Esophagus (tissue), 2 donors: ENCODE results near the gene NVL. TPM values are rescaled to one million over a fixed set of nuclear protein-coding genes. Genes with fewer than 3 reads are reported as not detected.
"Not testable (repeated sequence)": the region's sequence is repeated elsewhere in the genome, so short reads cannot be mapped to it uniquely, and the experiment has no call there.

Experiments
- H3K27ac ChIP-seq, 2 donors: one replicate each; pipeline ENCODE4 v1.5.1; 2013; ENCODE audit warnings: low read depth in 2 of 2, mild to moderate bottlenecking in 2 of 2, inconsistent platforms in 1 of 2, low read length in 1 of 2, moderate library complexity in 1 of 2
- H3K27me3 ChIP-seq, 2 donors: one replicate each; pipeline ENCODE4 v1.6.1; 2013; ENCODE audit warnings: low read length in 2 of 2, control low read depth in 1 of 2, mild to moderate bottlenecking in 1 of 2; ENCODE audit not compliant: insufficient read depth in 2 of 2, control insufficient read depth in 1 of 2
- H3K36me3 ChIP-seq, 2 donors: one replicate each; pipeline ENCODE4 v1.6.1; 2013; ENCODE audit warnings: low read length in 1 of 2; ENCODE audit not compliant: control insufficient read depth in 2 of 2, insufficient read depth in 2 of 2
- H3K4me1 ChIP-seq, 2 donors: one replicate each; pipeline ENCODE4 v1.6.1; 2013; ENCODE audit warnings: low read length in 1 of 2; ENCODE audit not compliant: control insufficient read depth in 2 of 2, insufficient read depth in 2 of 2
- H3K4me3 ChIP-seq, 2 donors: one replicate each; pipeline ENCODE4 v1.5.1; 2013; ENCODE audit warnings: low read length in 2 of 2, mild to moderate bottlenecking in 2 of 2, low read depth in 1 of 2, moderate library complexity in 1 of 2
- H3K9me3 ChIP-seq, 2 donors: one replicate each; pipeline ENCODE4 v1.6.1; 2013; ENCODE audit warnings: mild to moderate bottlenecking in 2 of 2, low read depth in 1 of 2, low read length in 1 of 2, moderate library complexity in 1 of 2; ENCODE audit not compliant: control insufficient read depth in 2 of 2, insufficient read depth in 1 of 2
- WGBS, 2 donors: extraction: QIAGEN DNeasy Blood & Tissue Kit; methylation state at CpG; one replicate each; pipeline ENCODE4 v1.1.7; 2013; 5-methylcytosine and 5-hydroxymethylcytosine counted together
- polyA plus RNA-seq, 2 donors: library from polyadenylated mRNA; stranded (reverse); fragments of 200-250 nt; gene quantifications; one replicate each; pipeline ENCODE4 v1.2.3, GENCODE V29; 2013
- donor health status: healthy with polysubstance abuse.
- donor health status: Bipolar disorder and iron deficiency.

The NVL gene
- polyA plus RNA-seq, 2 donors, result 11.4 to 20.1 TPM

DNA sequence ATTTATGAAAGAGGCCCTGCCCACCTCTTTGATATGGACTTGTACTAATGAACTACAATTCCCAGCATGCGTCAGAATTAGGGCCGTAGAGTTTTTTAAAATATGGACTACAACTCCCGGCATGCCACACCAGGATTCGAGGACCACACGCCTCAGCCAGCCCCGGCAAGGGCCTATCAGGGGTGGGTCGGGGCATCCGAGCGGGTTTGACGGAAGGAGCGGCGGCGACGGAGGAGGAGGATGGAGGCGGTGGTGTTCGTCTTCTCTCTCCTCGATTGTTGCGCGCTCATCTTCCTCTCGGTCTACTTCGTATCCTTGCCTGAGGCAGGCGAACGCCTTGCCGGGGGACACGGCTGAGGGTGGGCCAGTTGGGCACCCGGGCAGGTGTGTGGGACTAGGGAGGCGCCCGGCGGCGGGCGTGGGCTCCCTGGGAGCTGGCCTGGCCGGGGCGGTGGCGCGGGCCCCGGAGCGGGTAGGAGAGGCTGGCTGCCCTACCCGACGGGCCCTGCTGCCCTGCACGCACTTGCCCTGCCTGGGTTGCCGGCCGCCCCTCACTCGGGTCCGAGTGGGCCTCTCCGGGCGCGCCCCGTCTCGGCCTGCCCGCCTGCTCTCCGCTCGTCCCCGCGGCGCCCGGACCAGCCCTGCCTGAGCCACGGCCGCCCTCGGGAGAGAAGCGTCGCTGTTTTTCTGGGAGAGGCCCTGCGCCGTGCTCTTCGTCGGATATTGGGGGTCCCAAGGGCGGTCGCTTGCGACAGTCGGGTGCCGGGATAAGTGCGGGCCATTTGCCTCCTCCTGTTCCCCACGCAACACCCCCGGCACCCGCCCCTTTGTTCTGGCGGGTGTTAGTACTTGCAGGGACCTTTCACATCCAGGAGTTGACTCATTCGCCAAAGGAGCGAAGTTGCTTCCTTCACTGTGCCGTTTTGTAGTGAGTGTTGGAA, 27.0 kb upstream of the NVL start, which contains the start of gene CNIH4:
CNIH4 (plus strand) TSS at position 195 of the 941 bp plus-strand sequence; CDS start at position 241, 46 bp downstream.
- Histone ChIP-seq H3K4me1 (peaks cover 0 to 2% of the 10 kb centered on the region in 2 donors), H3K27ac (peak within 1 kb of the TSS; percentile 92 to 93), H3K9me3 (no peaks in the 10 kb centered on the region), H3K4me3 (peak within 1 kb of the TSS; percentile 87 to 98), H3K27me3 (no peaks in the 10 kb centered on the region), H3K36me3 (no peaks in the 10 kb centered on the region)
- 0% methylated on average over 64 to 78 of the region's 78 CpGs for WGBS, 2 donors

DNA sequence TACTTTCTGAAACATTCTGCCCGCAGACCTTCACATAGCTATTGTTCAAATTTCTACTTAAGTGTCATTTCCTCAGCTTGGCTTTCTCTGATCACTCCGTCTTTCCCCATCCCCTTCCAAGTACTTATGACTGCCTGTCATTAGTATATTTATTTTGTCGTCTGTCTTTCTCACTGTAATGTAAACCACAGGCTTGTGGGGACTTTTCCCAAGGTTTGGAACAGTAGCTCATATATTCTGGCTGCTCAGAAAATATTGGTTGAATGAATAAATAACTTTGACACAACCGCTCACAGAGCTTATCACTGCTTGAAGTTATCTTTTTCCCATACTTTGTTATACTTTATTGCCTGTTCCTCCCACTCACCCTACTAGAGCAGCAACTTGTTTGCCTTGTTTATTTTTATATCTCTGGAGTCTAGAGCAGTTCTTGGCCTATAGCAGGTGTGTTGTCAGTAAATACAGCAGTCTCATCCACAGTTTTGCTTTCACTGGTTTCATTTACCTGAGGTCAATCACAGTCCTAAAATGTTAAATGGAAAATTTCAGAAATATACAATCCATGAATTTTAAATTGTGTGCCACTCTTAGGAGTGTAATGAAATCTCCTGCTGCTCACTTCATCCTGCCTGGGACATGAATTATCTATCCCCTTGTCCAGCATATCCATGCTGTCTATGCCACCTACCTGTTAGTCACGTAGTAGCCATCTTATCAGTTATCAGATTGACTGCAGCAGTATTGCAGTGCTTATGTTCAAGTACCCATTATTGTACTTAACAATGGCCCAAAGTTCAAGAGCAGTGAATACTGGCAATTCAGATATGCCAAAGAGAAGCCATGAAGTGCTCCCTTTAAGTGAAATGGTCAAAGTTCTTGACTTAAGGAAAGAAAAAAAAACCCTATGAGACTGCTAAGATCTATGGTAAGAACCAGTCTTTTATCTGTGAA, 24.3 kb upstream of the NVL start:
- WGBS, 2 donors, result 65 to 74% methylated on average over 5 of the region's 5 CpGs
- Histone ChIP-seq H3K27ac (no peak overlapping the region), H3K27me3 (no peaks in the 10 kb centered on the region), H3K9me3 (no peaks in the 10 kb centered on the region), H3K4me1 (no peaks in the 10 kb centered on the region), H3K4me3 (no peak overlapping the region), H3K36me3 (no peaks in the 10 kb centered on the region)

DNA sequence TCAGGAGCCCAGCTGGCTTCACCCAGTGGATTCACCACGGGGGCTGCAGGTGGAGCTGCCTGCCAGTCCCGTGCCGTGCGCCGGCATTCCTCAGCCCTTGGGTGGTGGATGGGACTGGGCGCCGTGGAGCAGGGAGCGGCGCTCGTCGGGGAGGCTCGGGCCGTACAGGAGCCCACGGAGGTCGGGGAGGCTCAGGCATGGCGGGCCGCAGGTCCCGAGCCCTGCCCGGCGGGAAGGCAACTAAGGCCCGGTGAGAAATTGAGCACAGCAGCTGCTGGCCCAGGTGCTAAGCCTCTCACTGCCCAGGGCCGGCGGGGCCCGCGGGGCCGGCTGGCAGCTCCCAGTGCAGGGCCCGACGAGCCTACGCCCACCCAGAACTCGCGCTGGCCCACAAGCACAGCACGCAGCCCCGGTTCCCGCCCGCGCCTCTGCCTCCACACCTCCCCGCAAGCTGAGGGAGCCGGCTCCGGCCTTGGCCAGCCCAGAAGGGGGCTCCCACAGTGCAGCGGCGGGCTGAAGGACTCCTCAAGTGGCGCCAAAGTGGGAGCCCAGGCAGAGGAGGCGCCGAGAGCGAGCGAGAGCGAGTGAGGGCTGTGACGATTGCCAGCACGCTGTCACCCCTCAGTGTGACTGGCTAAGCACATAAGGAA, 22.6 kb upstream of the NVL start:
- H3K4me3 ChIP-seq, H3K27me3 ChIP-seq, H3K36me3 ChIP-seq, H3K4me1 ChIP-seq, H3K9me3 ChIP-seq, H3K27ac ChIP-seq: not testable (repeated sequence)
- 95% methylated on average over 48 to 49 of the region's 49 CpGs for WGBS, 2 donors

DNA sequence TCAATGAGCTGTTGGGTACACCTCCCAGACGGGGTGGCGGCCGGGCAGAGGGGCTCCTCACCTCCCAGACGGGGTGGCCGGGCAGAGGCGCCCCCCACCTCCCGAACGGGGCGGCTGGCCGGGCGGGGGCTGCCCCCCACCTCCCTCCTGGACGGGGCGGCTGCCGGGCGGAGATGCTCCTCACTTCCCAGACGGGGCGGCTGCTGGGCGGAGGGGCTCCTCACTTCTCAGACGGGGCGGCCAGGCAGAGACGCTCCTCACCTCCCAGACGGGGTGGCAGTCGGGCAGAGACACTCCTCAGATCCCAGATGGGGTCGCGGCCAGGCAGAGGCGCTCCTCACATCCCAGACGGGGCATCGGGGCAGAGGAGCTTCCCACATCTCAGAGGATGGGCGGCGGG, 19.7 kb upstream of the NVL start:
- H3K4me3 ChIP-seq, H3K27me3 ChIP-seq, H3K27ac ChIP-seq, H3K4me1 ChIP-seq, H3K9me3 ChIP-seq, H3K36me3 ChIP-seq: not testable (repeated sequence)
- WGBS, 2 donors, result 92 to 94% methylated on average over 21 to 30 of the region's 30 CpGs

DNA sequence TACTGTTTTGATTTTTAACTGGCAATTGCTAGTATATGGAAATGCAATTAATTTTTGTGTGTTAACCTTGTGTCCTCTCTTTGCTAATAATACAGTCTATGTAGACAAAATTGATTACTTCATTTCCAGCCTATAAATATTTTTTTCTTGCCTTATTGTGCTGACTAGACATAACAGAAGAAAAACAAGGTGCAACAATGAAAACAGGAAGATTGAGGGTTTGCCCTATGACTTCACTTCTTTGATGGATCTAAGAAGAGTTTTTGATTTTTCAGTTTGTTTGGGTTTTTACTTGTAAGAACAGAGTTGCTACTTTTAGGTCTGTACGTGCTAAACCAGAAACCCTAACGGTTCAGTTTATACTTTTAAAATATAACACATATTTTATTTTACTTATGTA, 18.2 kb upstream of the NVL start:
- WGBS, 2 donors, result 74 to 80% methylated on average over 2 of the region's 2 CpGs
- H3K27ac ChIP-seq, result no peak overlapping the region
- no peaks in the 10 kb centered on the region for H3K4me1 ChIP-seq
- H3K9me3 ChIP-seq, result peaks cover 0 to 6% of the 10 kb centered on the region in 2 donors
- H3K36me3 ChIP-seq, result no peaks in the 10 kb centered on the region
- no peak overlapping the region for H3K4me3 ChIP-seq
- no peaks in the 10 kb centered on the region for H3K27me3 ChIP-seq

DNA sequence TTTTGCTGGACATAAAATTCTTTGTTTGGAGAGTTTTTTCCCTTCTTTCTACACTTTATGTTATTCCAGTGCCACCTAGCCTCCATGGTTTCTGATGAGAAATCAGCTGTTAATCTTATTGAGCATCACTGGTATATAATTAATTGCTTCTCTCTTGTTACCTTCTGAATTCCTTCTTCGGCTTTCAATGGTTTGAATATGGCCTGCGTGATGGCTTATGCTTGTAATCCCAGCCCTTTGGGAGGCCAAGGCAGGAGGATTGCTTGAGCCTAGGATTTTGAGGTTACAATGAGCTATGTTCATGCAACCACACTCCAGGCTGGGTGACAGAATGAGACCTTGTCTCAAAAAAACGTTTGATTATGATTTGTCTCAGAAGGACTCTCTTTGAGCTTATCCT, 13.7 kb upstream of the NVL start:
- no peaks in the 10 kb centered on the region for H3K27me3 ChIP-seq
- 43 to 52% methylated on average over 3 of the region's 3 CpGs for WGBS, 2 donors

DNA sequence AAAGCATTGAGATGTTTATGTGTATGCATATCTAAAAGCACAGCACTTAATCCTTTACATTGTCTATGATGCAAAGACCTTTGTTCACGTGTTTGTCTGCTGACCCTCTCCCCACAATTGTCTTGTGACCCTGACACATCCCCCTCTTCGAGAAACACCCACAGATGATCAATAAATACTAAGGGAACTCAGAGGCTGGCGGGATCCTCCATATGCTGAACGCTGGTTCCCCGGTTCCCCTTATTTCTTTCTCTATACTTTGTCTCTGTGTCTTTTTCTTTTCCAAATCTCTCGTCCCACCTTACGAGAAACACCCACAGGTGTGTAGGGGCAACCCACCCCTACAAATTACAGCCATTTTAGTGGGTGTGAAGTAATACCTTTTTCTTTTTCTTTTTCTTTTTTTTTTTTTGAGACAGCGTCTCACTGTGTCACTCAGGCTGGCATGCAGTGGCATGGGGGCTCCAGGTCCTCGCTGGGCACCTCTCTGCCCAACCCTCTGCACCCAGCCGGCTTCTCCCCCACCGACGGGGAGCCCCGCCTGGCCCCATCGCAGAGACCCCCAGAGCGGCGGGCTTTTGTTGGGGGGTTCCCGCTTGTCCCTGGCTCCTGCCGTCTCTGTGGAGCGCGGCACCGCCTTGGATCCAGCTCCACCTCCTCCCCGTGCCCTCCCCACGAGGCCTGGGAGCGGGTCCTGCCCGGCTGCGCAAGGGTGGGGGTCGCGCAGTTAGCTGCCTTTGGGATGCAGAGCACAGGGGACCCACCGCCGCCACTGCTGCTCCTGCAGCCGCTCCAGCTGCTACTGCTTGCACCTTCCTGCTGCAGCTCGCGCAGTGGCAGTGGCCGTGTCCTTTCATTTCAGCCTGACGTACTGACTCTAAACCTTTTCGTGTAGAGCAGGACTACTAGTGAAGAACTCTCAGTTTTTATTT, 10.7 kb upstream of the NVL start:
- not testable (repeated sequence) for H3K27ac ChIP-seq, H3K9me3 ChIP-seq, H3K36me3 ChIP-seq, H3K4me1 ChIP-seq, H3K27me3 ChIP-seq
- 4 to 6% methylated on average over 31 of the region's 36 CpGs for WGBS, 2 donors
- peak overlapping the region; percentile 45 for H3K4me3 ChIP-seq

More for the DNA sequence above, 13.7 kb upstream of the NVL start:
- H3K9me3 ChIP-seq, result peaks cover 0 to 6% of the 10 kb centered on the region in 2 donors
- no peak overlapping the region for H3K4me3 ChIP-seq
- H3K4me1 ChIP-seq, result peaks cover 3% of the 10 kb centered on the region in 2 donors
- H3K36me3 ChIP-seq, result no peaks in the 10 kb centered on the region
- H3K27ac ChIP-seq, result no peak overlapping the region

DNA sequence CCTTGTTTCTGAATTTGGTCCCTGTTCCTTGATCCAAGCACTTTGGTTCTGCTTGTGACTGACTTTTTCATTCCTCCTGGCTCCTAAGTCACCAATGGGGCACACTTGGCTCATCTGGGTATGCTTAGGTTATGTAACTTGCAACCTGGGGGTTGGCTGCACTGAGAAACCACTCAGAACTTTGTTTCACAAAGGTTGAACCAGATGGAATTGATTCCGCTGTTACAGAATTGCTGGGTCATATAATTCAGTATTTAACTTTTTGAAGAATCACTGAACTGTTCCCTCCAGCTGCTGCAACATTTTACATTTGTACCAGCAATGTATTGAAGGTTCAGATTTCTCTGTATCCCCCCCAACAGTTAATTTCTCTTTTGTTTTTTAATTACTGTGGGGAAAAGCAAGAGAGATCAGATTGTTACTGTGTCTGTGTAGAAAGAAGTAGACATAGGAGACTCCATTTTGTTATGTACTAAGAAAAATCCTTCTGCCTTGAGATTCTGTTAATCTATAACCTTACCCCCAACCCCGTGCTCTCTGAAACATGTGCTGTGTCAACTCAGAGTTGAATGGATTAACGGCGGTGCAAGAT, 9.6 kb upstream of the NVL start:
- H3K36me3 ChIP-seq, result no peaks in the 10 kb centered on the region
- no peak overlapping the region for H3K4me3 ChIP-seq
- H3K4me1 ChIP-seq, result peaks cover 3% of the 10 kb centered on the region in 2 donors
- H3K27ac ChIP-seq, result no peak overlapping the region
- H3K27me3 ChIP-seq, result no peaks in the 10 kb centered on the region
- WGBS, 2 donors, result 56 to 58% methylated on average over 2 of the region's 4 CpGs
- peaks cover 0 to 6% of the 10 kb centered on the region in 2 donors for H3K9me3 ChIP-seq
